ENCODE data around the gene PRRX2.

DNA sequence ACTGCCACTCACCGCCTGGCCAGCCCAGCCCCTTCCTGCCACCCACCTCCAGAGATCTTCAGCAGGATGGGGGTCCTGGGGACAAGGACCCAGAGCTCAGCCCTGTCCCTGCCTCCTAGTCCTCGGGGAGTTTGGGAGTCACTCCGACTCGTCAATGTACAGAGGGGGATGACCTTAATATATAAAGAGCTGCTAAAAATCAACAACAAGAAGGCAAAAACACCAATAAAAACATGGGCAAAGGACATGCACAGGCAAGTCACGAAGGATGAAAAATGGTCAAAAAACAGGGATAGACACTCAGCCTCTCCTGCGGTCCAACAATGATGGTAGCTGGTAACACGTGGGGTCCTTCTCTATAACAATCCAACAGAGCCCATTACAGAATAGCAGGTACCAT, 18.8 kb upstream of the PRRX2 start:
- TF ChIP-seq CTCF (IDR thresholded peaks at IDR 0.05; ENCODE audit: low read depth, low read length) = no peak
- no peak for TF ChIP-seq EZH2phosphoT487 (IDR thresholded peaks at IDR 0.05; ENCODE audit: low read depth)
